Measurements from ENCODE around the gene LGR6. TPM values are rescaled to one million over a fixed set of nuclear protein-coding genes. Genes with fewer than 3 reads are reported as not detected.

LGR6 gene
- total RNA-seq, 4 donors from 2014 or later = 0.53 to 3.3 (median 2.3) TPM

GRCh38 chr1:202319381-202320080 lies 125.9 kb downstream of the LGR6 start:
- no peaks in the 10 kb centered on the region for H3K4me1 ChIP-seq
- H3K9me3 ChIP-seq = no peaks in the 10 kb centered on the region
- no peaks in the 10 kb centered on the region for H3K27me3 ChIP-seq
- no peak overlapping the region for H3K27ac ChIP-seq
- DNase-seq = no peak
- no peaks in the 10 kb centered on the region for H3K36me3 ChIP-seq
- TF ChIP-seq POLR2A (IDR thresholded peaks at IDR 0.05) (no peak), CTCF (IDR thresholded peaks at IDR 0.05) (no peak)
- H3K4me3 ChIP-seq = no peak overlapping the region

- TF ChIP-seq CTCF (IDR thresholded peaks at IDR 0.05) (no peak), POLR2A (IDR thresholded peaks at IDR 0.05) (no peak)
- no peaks in the 10 kb centered on the region for H3K27me3 ChIP-seq
- no peaks in the 10 kb centered on the region for H3K4me1 ChIP-seq
- H3K36me3 ChIP-seq = no peaks in the 10 kb centered on the region
- H3K27ac ChIP-seq = no peak overlapping the region
- DNase-seq = no peak
- no peak overlapping the region for H3K4me3 ChIP-seq
- no peaks in the 10 kb centered on the region for H3K9me3 ChIP-seq
Observed at GRCh38 chr1:202320081-202320405, 126.4 kb downstream of the LGR6 start.

- Histone ChIP-seq H3K36me3 (no peaks in the 10 kb centered on the region), H3K4me1 (no peaks in the 10 kb centered on the region), H3K27ac (no peak overlapping the region), H3K4me3 (no peak overlapping the region), H3K9me3 (no peaks in the 10 kb centered on the region), H3K27me3 (no peaks in the 10 kb centered on the region)
- TF ChIP-seq CTCF (IDR thresholded peaks at IDR 0.05) (no peak), POLR2A (IDR thresholded peaks at IDR 0.05) (no peak)
- no peak for DNase-seq
Observed at GRCh38 chr1:202323731-202324130, 130.1 kb downstream of the LGR6 start.

- no peaks in the 10 kb centered on the region for H3K27me3 ChIP-seq
- H3K4me3 ChIP-seq = no peak overlapping the region
- H3K4me1 ChIP-seq = no peaks in the 10 kb centered on the region
- TF ChIP-seq POLR2A (IDR thresholded peaks at IDR 0.05) = no peak
- no peak for TF ChIP-seq CTCF (IDR thresholded peaks at IDR 0.05)
- no peaks in the 10 kb centered on the region for H3K36me3 ChIP-seq
- no peak for DNase-seq
- H3K9me3 ChIP-seq = no peaks in the 10 kb centered on the region
- H3K27ac ChIP-seq = no peak overlapping the region
Observed at GRCh38 chr1:202324646-202325045, 131.0 kb downstream of the LGR6 start.

- H3K9me3 ChIP-seq = no peaks in the 10 kb centered on the region
- no peak for TF ChIP-seq CTCF (IDR thresholded peaks at IDR 0.05)
- no peak for TF ChIP-seq POLR2A (IDR thresholded peaks at IDR 0.05)
- peaks cover 0 to 9% (median 0%) of the 10 kb centered on the region in 3 donors for H3K36me3 ChIP-seq
- no peaks in the 10 kb centered on the region for H3K27me3 ChIP-seq
- H3K4me3 ChIP-seq = no peak overlapping the region
- no peak for DNase-seq
- H3K27ac ChIP-seq = no peak overlapping the region
- no peaks in the 10 kb centered on the region for H3K4me1 ChIP-seq
Observed at GRCh38 chr1:202329891-202330290, 136.3 kb downstream of the LGR6 start.

GRCh38 chr1:202333861-202334260 lies 140.3 kb downstream of the LGR6 start:
- no peak for TF ChIP-seq POLR2A (IDR thresholded peaks at IDR 0.05)
- no peak for TF ChIP-seq CTCF (IDR thresholded peaks at IDR 0.05)

More at GRCh38 chr1:202333861-202334260, 140.3 kb downstream of the LGR6 start:
- DNase-seq = no peak
- no peaks in the 10 kb centered on the region for H3K9me3 ChIP-seq
- no peak overlapping the region for H3K4me3 ChIP-seq
- peaks cover 0 to 9% (median 0%) of the 10 kb centered on the region in 3 donors for H3K36me3 ChIP-seq
- H3K27me3 ChIP-seq = no peaks in the 10 kb centered on the region
- H3K4me1 ChIP-seq = no peaks in the 10 kb centered on the region
- H3K27ac ChIP-seq = no peak overlapping the region

Measured in Peyer's patch (tissue), 4 donors.